Measurements from ENCODE around the gene HAPSTR1. TPM values are rescaled to one million over a fixed set of nuclear protein-coding genes. Genes with fewer than 3 reads are reported as not detected.

HAPSTR1 gene
- total and polyA plus RNA-seq, 2 experiments from 2014 or later, result 21.4 to 69.0 TPM

DNA sequence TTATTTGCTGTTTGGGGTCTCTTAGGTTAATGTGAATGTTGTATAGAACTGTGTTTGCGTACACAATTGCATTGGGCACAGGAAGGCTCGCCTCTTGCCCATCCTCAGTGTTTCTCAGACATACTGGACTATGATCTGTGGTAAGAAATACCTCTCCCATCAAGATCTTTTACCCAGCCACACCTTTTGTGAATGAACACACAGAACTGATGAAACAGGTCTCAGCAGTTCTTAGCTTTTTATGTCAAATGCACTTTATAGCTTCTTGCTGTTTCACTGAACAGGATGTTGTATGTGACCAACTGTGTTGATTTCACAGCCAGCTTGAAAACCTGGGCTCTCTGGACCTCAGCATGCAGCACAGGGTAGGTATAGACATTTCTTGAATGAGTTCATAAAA lies 31.5 kb downstream of the HAPSTR1 start:
- 95% methylated on average over 2 of the region's 2 CpGs for WGBS (ENCODE audit: low lambda C conversion rate, missing lambda C conversion rate)
- Histone ChIP-seq H4K20me1 (ENCODE audit: insufficient read depth, poor library complexity, severe bottlenecking) (peaks cover 63% of the 10 kb centered on the region), H3K27me3 (no peaks in the 10 kb centered on the region)

DNA sequence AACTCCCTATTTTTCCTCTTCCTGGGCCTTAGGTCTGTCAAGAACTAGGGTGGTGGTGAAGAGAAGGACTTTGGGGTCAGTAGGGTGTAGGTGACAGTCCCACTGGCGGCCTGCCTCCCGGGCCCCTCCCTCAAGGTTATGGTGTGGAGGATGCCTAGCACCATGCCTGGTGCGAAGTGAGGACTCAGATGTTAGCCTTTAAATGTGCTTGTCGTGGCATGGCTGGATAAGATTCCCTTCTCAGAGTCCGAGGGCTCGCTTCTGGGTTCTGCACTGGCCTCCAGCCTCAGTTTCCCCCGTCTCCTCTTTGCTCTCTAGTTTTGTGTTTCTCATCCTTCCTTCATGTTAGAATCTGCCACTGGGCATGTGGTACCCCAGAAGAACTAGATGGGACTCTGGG lies 32.0 kb downstream of the HAPSTR1 start:
- H2AFZ ChIP-seq, result no peak overlapping the region
- H3K79me2 ChIP-seq, result peaks cover 49% of the 10 kb centered on the region
- H3K4me2 ChIP-seq, result no peak overlapping the region
- no peaks in the 10 kb centered on the region for H3K9me3 ChIP-seq (ENCODE audit: low read depth)
- no peaks in the 10 kb centered on the region for H3K27me3 ChIP-seq
- H3K4me1 ChIP-seq (ENCODE audit: insufficient read depth), result peaks cover 9% of the 10 kb centered on the region
- H3K4me3 ChIP-seq, result no peak overlapping the region
- H3K27ac ChIP-seq, result no peak overlapping the region
- no peaks in the 10 kb centered on the region for H3K9me2 ChIP-seq (replicated peaks; ENCODE audit: insufficient read depth)
- H3K36me3 ChIP-seq (replicated peaks; ENCODE audit: insufficient read depth, low read depth), result no peaks in the 10 kb centered on the region
- no peak for DNase-seq (ENCODE audit: low spot score)
- H4K20me1 ChIP-seq (ENCODE audit: insufficient read depth, poor library complexity, severe bottlenecking), result peaks cover 59% of the 10 kb centered on the region
- 97% methylated on average over 7 of the region's 7 CpGs for WGBS (ENCODE audit: low lambda C conversion rate, missing lambda C conversion rate)
- TF ChIP-seq, protein P1, sequence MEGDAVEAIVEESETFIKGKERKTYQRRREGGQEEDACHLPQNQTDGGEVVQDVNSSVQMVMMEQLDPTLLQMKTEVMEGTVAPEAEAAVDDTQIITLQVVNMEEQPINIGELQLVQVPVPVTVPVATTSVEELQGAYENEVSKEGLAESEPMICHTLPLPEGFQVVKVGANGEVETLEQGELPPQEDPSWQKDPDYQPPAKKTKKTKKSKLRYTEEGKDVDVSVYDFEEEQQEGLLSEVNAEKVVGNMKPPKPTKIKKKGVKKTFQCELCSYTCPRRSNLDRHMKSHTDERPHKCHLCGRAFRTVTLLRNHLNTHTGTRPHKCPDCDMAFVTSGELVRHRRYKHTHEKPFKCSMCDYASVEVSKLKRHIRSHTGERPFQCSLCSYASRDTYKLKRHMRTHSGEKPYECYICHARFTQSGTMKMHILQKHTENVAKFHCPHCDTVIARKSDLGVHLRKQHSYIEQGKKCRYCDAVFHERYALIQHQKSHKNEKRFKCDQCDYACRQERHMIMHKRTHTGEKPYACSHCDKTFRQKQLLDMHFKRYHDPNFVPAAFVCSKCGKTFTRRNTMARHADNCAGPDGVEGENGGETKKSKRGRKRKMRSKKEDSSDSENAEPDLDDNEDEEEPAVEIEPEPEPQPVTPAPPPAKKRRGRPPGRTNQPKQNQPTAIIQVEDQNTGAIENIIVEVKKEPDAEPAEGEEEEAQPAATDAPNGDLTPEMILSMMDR (IDR thresholded peaks at IDR 0.05; ENCODE audit: poor library complexity), result no peak
- TF ChIP-seq EZH2 (IDR thresholded peaks at IDR 0.05; ENCODE audit: borderline replicate concordance) (no peak), EZH2phosphoT487 (IDR thresholded peaks at IDR 0.05; ENCODE audit: low read depth, severe bottlenecking, unreplicated experiment) (no peak)

More for the DNA sequence above, 31.5 kb downstream of the HAPSTR1 start:
- Histone ChIP-seq H3K4me1 (ENCODE audit: insufficient read depth) (peaks cover 9% of the 10 kb centered on the region), H3K9me3 (ENCODE audit: low read depth) (no peaks in the 10 kb centered on the region), H3K79me2 (peaks cover 54% of the 10 kb centered on the region), H3K4me3 (no peak overlapping the region), H2AFZ (no peak overlapping the region), H3K4me2 (no peak overlapping the region), H3K27ac (no peak overlapping the region), H3K36me3 (replicated peaks; ENCODE audit: insufficient read depth, low read depth) (no peaks in the 10 kb centered on the region), H3K9me2 (replicated peaks; ENCODE audit: insufficient read depth) (no peaks in the 10 kb centered on the region)
- DNase-seq (ENCODE audit: low spot score), result no peak
- TF ChIP-seq, protein P1 (IDR thresholded peaks at IDR 0.05; ENCODE audit: poor library complexity), result no peak
- TF ChIP-seq EZH2 (IDR thresholded peaks at IDR 0.05; ENCODE audit: borderline replicate concordance) (no peak), EZH2phosphoT487 (IDR thresholded peaks at IDR 0.05; ENCODE audit: low read depth, severe bottlenecking, unreplicated experiment) (no peak)

DNA sequence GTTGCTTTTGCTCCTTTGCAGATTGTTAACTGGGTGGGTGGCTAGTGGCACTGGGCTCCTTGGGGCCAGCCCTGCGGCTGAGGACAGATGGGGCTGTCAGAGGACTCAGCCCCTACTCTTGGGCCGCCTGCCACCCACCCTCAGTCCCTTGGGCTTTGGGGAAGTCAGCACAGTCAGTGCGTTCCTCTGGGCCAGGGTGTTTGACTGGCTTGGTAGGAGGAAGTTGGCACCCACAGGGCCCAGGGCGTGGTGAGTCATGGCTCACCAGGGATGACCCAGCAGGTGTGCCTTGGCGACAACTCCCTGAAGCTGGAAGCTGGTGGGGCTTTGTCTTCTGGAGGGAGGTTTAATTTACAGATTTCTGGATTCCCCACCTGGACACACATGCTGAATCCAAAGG lies 32.4 kb downstream of the HAPSTR1 start:
- Histone ChIP-seq H3K4me2 (no peak overlapping the region), H2AFZ (no peak overlapping the region), H3K79me2 (peaks cover 44% of the 10 kb centered on the region), H3K27ac (no peak overlapping the region), H4K20me1 (ENCODE audit: insufficient read depth, poor library complexity, severe bottlenecking) (peaks cover 54% of the 10 kb centered on the region), H3K4me1 (ENCODE audit: insufficient read depth) (peaks cover 9% of the 10 kb centered on the region), H3K36me3 (replicated peaks; ENCODE audit: insufficient read depth, low read depth) (no peaks in the 10 kb centered on the region), H3K9me2 (replicated peaks; ENCODE audit: insufficient read depth) (no peaks in the 10 kb centered on the region), H3K4me3 (no peak overlapping the region), H3K9me3 (ENCODE audit: low read depth) (no peaks in the 10 kb centered on the region), H3K27me3 (no peaks in the 10 kb centered on the region)
- DNase-seq (ENCODE audit: low spot score), result no peak
- WGBS (ENCODE audit: low lambda C conversion rate, missing lambda C conversion rate), result 95% methylated on average over 5 of the region's 5 CpGs
- TF ChIP-seq EZH2 (IDR thresholded peaks at IDR 0.05; ENCODE audit: borderline replicate concordance), result no peak
- no peak for TF ChIP-seq EZH2phosphoT487 (IDR thresholded peaks at IDR 0.05; ENCODE audit: low read depth, severe bottlenecking, unreplicated experiment)
- TF ChIP-seq, protein P1 (IDR thresholded peaks at IDR 0.05; ENCODE audit: poor library complexity), result no peak

DNA sequence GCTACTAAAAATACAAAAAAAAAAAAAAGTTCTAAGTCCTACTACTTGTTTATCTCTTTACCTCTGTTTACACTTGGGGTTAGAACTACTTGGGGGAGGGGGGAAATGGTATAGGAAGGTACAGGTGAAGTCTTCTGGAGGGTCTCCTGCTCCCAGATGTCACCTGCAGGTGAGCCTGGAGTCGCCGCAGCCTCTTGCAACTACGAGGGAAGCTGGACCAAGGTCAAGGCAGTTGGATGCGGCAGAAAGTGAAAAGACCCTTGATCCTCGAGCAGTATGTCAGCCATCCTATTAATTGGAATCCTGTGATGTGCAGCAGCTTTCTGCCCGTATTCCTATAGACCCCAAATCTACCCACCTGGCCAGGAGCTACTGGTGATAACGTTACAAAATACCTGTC lies 33.0 kb downstream of the HAPSTR1 start:
- H3K27me3 ChIP-seq, result no peaks in the 10 kb centered on the region
- TF ChIP-seq, protein P1 (IDR thresholded peaks at IDR 0.05; ENCODE audit: poor library complexity), result no peak
- no peak for TF ChIP-seq EZH2phosphoT487 (IDR thresholded peaks at IDR 0.05; ENCODE audit: low read depth, severe bottlenecking, unreplicated experiment)
- TF ChIP-seq EZH2 (IDR thresholded peaks at IDR 0.05; ENCODE audit: borderline replicate concordance), result no peak
- H3K36me3 ChIP-seq (replicated peaks; ENCODE audit: insufficient read depth, low read depth), result no peaks in the 10 kb centered on the region
- peaks cover 9% of the 10 kb centered on the region for H3K4me1 ChIP-seq (ENCODE audit: insufficient read depth)
- no peak overlapping the region for H3K4me3 ChIP-seq
- peaks cover 48% of the 10 kb centered on the region for H4K20me1 ChIP-seq (ENCODE audit: insufficient read depth, poor library complexity, severe bottlenecking)
- no peaks in the 10 kb centered on the region for H3K9me3 ChIP-seq (ENCODE audit: low read depth)
- no peak overlapping the region for H3K27ac ChIP-seq
- H3K79me2 ChIP-seq, result peaks cover 39% of the 10 kb centered on the region
- WGBS (ENCODE audit: low lambda C conversion rate, missing lambda C conversion rate), result 97% methylated on average over 7 of the region's 7 CpGs
- no peak for DNase-seq (ENCODE audit: low spot score)
- H2AFZ ChIP-seq, result no peak overlapping the region
- no peak overlapping the region for H3K4me2 ChIP-seq
- no peaks in the 10 kb centered on the region for H3K9me2 ChIP-seq (replicated peaks; ENCODE audit: insufficient read depth)
